ENCODE data around the gene FBXO10.
"Not testable (repeated sequence)": the region's sequence is repeated elsewhere in the genome, so short reads cannot be mapped to it uniquely, and the experiment has no call there.

- TF ChIP-seq POLR2A (IDR thresholded peaks at IDR 0.05) = not testable (repeated sequence)
- TF ChIP-seq, protein P1, sequence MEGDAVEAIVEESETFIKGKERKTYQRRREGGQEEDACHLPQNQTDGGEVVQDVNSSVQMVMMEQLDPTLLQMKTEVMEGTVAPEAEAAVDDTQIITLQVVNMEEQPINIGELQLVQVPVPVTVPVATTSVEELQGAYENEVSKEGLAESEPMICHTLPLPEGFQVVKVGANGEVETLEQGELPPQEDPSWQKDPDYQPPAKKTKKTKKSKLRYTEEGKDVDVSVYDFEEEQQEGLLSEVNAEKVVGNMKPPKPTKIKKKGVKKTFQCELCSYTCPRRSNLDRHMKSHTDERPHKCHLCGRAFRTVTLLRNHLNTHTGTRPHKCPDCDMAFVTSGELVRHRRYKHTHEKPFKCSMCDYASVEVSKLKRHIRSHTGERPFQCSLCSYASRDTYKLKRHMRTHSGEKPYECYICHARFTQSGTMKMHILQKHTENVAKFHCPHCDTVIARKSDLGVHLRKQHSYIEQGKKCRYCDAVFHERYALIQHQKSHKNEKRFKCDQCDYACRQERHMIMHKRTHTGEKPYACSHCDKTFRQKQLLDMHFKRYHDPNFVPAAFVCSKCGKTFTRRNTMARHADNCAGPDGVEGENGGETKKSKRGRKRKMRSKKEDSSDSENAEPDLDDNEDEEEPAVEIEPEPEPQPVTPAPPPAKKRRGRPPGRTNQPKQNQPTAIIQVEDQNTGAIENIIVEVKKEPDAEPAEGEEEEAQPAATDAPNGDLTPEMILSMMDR (IDR thresholded peaks at IDR 0.05) = not testable (repeated sequence)
These were observed 102.2 kb downstream of the FBXO10 start for GRCh38 chr9:37473982-37474381.
